ENCODE data around the gene NDST3. TPM values are rescaled to one million over a fixed set of nuclear protein-coding genes. Genes with fewer than 3 reads are reported as not detected.

The NDST3 gene
- total RNA-seq, 1 experiment from 2014 or later: 0.04 TPM

- Histone ChIP-seq H3K36me3 (ENCODE audit: low read depth, low read length) (no peaks in the 10 kb centered on the region), H2AFZ (ENCODE audit: low read length) (no peak overlapping the region), H4K20me1 (ENCODE audit: low read length) (no peaks in the 10 kb centered on the region), H3K79me2 (ENCODE audit: low read length) (peaks cover 1% of the 10 kb centered on the region), H3K27me3 (ENCODE audit: low read length) (no peaks in the 10 kb centered on the region), H3K9me3 (ENCODE audit: low read length) (no peaks in the 10 kb centered on the region), H3F3A (ENCODE audit: low read length, unreplicated experiment) (no peaks in the 10 kb centered on the region), H3K9me2 (replicated peaks; ENCODE audit: low read length) (no peaks in the 10 kb centered on the region), H3K4me2 (ENCODE audit: low read length) (no peak overlapping the region), H3K9ac (ENCODE audit: low read length) (no peak overlapping the region), H3K27ac (ENCODE audit: low read length) (no peak overlapping the region), H3K4me1 (ENCODE audit: insufficient read depth, low read length) (0 out of 2 replicates have a peak, but pooled peaks cover 4% of the 10 kb centered on the region), H3K4me3 (ENCODE audit: low read length) (no peak overlapping the region)
- intact Hi-C loops (cut with micrococcal nuclease): loop anchor here (10.0 kb wide), 1 partner anchor 1139 kb away; no protein-coding TSS in a partner anchor
- BruUV-seq (replicated peaks): no TSS peak
- ChIA-PET POLR2A (ENCODE audit: unreplicated experiment) (interaction anchor here (0.6 kb wide), 1 partner anchor 175 kb away, joined by 6 read pairs; no protein-coding TSS in a partner anchor), CTCF (no interaction called here)
- TF ChIP-seq EZH2phosphoT487 (IDR thresholded peaks at IDR 0.05; ENCODE audit: borderline replicate concordance, low read length) (no peak), CTCF (conservative IDR thresholded peaks at IDR 0.05; ENCODE audit: low read depth, low read length) (no peak), EZH2 (IDR thresholded peaks at IDR 0.05; ENCODE audit: low read length, unreplicated experiment) (no peak)
- no peak for DNase-seq
- ATAC-seq: no peak
Measured at GRCh38 chr4:118273642-118274041, 239.4 kb downstream of the NDST3 start.

GRCh38 chr4:118276580-118276979, 242.3 kb downstream of the NDST3 start:
- no peak overlapping the region for H3K4me2 ChIP-seq (ENCODE audit: low read length)
- CTCF ChIA-PET: no interaction called here

More at GRCh38 chr4:118276580-118276979, 242.3 kb downstream of the NDST3 start:
- no peaks in the 10 kb centered on the region for H3K9me3 ChIP-seq (ENCODE audit: low read length)
- no peak overlapping the region for H2AFZ ChIP-seq (ENCODE audit: low read length)
- ATAC-seq (no peak), DNase-seq (no peak)
- peaks cover 25% of the 10 kb centered on the region for H4K20me1 ChIP-seq (ENCODE audit: low read length)
- BruUV-seq (replicated peaks): no TSS peak
- H3K9ac ChIP-seq (ENCODE audit: low read length): no peak overlapping the region
- no peak overlapping the region for H3K27ac ChIP-seq (ENCODE audit: low read length)
- no peaks in the 10 kb centered on the region for H3K9me2 ChIP-seq (replicated peaks; ENCODE audit: low read length)
- H3K4me3 ChIP-seq (ENCODE audit: low read length): no peak overlapping the region
- H3F3A ChIP-seq (ENCODE audit: low read length, unreplicated experiment): peaks cover 20% of the 10 kb centered on the region
- intact Hi-C loops (cut with micrococcal nuclease): loop anchor here (10.0 kb wide), 1 partner anchor 1142 kb away; no protein-coding TSS in a partner anchor
- no peak for TF ChIP-seq EZH2phosphoT487 (IDR thresholded peaks at IDR 0.05; ENCODE audit: borderline replicate concordance, low read length)
- TF ChIP-seq EZH2 (IDR thresholded peaks at IDR 0.05; ENCODE audit: low read length, unreplicated experiment): no peak
- TF ChIP-seq CTCF (conservative IDR thresholded peaks at IDR 0.05; ENCODE audit: low read depth, low read length): no peak
- peaks cover 24% of the 10 kb centered on the region for H3K36me3 ChIP-seq (ENCODE audit: low read depth, low read length)
- peaks cover 21% of the 10 kb centered on the region for H3K79me2 ChIP-seq (ENCODE audit: low read length)
- no peaks in the 10 kb centered on the region for H3K27me3 ChIP-seq (ENCODE audit: low read length)
- peaks cover 15% of the 10 kb centered on the region for H3K4me1 ChIP-seq (ENCODE audit: insufficient read depth, low read length)
- POLR2A ChIA-PET (ENCODE audit: unreplicated experiment): no interaction called here
